HG02610 (cell line): ENCODE results near the gene INPP5D.
"Not testable (repeated sequence)": the region's sequence is repeated elsewhere in the genome, so short reads cannot be mapped to it uniquely, and the experiment has no call there.

ENCODE experiments used
- ATAC-seq: cut with Tn5 transposase; IDR thresholded peaks from one replicate; pipeline ENCODE4 v1.9.1; 2021; ENCODE audit warnings: mild to moderate bottlenecking, moderate library complexity; ENCODE audit not compliant: unreplicated experiment

INPP5D gene

DNA sequence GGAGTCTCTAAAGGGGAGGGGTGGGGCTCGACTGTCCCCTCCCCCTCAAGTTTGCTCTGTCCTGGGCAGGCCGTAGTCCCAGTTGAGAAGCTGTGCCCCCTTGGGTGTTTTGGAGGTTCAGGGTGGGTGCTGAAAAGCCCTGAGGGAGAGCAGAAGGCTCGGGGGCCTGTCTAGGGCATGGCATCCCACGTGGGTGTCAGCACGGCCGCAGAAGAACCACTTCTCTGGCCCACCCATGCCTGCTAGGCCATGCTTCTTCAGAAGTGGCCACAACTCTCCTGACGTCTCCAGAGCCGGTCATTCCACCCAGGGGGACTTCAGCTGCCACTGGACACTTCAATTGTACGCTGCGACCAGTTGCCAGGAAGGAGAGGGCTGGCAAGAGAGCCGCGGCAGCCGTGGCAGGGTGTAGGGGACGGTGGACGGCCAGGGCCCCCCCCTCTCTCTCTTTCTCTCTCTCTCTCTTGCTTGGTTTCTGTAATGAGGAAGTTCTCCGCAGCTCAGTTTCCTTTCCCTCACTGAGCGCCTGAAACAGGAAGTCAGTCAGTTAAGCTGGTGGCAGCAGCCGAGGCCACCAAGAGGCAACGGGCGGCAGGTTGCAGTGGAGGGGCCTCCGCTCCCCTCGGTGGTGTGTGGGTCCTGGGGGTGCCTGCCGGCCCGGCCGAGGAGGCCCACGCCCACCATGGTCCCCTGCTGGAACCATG is at the start of gene INPP5D:
Gene INPP5D (plus strand): TSS at position 546 of the 704 bp plus-strand sequence. CDS start 137 bp downstream, at position 683.
- peak; percentile 38 for ATAC-seq

DNA sequence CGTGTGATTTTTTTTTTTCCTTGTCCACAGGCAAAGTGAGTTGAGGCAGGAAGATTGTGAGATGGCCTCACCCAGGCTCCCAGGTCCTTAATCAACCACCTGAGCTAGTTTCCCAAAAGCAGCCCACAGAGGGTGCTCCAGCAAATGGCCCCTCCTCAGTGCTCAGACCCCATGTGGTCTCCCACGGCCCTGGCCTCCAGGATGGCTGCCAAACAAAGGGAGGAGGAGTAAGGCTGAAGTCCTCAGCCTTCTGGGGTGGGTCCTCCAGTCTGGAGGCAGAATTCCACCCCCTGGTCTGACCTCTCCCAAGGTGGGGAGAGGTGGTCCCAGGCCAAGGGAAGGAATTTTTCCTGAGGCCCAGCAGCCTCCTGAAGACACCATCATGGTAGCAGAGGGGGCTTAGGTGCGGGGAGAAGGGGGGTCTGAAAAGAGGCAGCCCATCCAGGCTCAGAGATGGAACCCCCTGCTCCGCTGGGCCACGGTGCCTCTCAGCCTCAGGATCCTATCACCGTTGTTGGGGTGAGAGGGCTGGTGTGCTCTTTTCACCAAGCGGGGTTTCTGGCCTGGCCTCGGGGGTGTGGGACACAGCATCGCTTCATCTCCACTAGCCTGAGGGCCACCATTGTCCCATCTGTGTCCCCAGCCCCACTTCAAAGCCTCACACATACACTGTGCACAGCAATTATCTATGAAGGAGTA is 49.4 kb upstream of the INPP5D start:
- no peak for ATAC-seq

DNA sequence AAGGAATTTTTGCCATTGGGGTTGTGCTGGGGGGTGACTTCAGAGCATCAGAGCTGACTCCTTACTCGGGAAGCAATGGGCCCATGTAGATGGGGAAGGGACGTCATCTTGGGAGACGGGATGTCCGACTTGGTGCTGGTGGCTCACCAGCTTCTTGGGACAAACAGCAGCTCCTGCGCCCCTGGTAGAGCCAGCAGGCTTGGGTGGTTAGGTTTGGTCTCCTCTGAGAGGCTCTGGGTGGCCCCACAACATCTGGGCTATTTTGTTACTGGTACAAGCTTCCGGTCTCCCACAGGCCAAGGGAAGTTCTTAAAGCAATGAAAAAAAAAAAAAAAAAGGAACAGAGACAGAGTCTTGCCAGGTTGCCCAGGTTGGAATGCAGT is 48.9 kb upstream of the INPP5D start:
- ATAC-seq: no peak

DNA sequence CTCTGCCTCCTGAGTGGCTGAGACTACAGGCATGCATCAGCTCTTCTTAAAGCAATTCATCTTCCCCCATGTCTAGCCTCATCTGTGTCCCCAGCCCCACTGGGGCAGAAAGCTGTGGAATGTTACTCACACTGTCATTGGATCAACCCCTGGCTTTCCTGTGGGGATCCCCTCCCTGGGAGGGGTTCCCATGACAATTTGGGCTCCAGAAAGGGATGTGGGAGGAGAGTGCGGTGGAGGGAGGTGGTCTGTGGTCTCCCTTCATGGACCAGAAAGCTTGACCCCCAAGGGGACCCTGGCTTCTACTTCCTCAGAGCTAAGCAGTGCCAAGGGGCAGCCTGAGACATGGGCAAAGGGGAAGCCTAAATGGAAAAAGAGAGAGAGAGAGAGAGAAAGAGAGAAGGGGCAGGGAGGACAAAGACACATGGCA is 48.4 kb upstream of the INPP5D start:
- no peak for ATAC-seq

DNA sequence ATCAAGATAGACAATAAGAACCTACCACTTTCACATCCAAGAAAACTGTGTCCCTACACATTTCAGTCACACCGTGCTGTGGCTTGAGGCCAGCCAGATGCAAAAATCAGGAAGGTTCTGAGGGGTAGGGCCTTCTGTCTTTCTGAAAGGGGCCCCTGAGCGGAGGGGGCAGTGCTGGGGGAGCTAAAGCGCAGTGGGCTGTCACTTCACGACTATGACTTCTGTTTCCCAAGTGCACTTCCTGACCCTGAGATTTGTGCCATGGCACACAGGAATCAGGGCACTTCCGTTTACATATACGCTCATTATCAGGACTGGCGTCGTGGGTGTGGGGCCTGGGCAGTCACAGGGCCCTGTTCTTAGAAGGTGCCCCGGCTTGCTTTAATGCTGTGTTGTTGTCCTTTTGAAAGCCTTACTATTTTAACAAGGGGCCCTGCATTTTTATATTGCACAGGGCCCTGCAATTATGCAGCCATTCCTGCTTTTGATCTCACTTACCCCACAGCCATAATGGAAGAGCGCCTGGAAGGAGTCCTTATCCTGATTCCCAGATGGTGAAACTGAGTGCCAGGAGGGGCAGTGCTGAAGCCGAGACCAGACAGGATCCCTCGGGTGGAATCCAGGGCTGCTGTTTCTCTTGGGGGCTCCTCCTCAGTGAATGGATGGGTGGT is 47.7 kb upstream of the INPP5D start:
- no peak for ATAC-seq

DNA sequence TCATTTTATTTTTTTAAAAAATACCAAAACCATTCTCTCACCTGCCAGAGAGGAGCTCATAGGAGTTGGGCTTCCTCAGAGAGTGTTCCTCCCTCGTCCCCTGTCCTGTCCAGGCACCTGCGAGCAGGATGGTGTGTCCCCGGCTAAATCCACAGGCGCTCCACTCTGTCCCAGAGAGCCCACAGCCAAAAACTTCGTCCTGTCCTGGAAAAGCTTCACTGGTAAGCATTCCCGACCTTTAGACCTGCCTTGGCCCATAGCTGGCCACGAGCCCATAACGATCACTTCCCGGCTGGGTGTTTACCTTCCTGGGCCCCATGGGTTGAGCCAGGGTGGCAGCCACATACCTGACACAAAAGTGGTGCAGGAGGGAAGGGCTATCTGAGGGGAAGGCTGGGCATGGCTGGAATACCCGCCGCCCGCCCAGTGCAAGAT is 47.1 kb upstream of the INPP5D start, which contains the start of gene NGEF:
Gene NGEF (minus strand): TSS at position 230 of the 435 bp plus-strand sequence. CDS start 38,366 bp downstream, outside the sequence.
- ATAC-seq: no peak

DNA sequence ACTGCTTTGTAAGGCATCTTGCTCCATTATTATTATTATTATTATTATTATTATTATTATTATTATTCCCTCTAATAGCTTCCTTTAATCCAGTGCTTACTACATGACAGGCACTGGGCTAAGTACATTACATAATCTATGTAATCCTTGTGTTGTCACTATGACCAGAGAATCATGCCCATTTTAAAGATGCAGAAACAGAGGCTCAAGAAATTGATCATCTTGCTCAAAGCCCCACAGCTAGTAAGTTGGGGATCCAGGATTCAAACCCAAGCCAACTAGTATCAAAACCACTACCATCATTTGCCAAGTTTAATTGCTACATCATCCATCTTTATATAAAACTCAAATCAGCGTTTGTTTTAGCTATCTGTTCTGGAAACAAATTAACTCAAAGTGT is 46.5 kb upstream of the INPP5D start:
- no peak for ATAC-seq

DNA sequence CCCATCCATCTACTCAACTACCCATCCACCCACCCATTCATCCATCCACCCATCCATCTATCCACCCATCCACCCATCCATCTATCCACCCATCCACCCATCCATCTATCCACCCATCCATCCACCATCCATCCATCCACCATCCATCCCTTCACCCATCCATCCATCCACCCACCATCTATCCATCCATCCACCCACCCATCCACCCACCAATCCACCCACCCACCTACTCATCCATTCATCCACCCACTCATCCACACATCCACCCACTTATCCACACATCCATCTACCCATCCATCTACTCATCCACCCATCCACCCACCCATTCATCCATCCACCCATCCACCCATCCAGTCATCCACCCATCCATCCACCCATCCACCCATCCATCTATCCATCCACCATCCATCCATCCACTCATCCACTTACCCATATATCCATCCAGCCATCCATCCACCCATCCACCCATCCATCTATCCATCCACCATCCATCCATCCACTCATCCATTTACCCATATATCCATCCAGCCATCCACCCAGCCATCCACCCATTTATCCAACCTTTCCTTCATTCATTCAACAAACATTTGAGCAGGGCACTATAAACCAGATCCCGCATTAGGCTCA is 45.0 kb upstream of the INPP5D start:
- no peak for ATAC-seq

DNA sequence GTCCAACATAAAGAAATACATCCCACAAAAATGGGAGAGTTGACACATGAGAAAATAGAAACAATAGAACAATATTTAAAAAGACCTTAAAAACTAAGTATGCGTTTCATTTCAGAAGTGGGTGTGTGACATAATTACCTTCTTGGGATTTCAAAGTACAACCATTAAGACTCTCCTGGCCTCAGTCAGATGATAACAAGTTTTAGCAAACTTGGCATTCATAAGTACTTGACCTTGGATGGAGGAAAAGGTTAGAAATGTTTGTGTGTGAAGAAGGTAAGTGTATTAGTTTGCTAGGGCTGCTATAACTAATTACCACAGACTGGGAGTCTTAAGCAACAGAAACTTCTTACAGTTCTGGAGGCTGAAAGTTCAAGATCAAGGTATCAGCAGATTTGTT is 42.2 kb upstream of the INPP5D start:
- ATAC-seq: no peak

DNA sequence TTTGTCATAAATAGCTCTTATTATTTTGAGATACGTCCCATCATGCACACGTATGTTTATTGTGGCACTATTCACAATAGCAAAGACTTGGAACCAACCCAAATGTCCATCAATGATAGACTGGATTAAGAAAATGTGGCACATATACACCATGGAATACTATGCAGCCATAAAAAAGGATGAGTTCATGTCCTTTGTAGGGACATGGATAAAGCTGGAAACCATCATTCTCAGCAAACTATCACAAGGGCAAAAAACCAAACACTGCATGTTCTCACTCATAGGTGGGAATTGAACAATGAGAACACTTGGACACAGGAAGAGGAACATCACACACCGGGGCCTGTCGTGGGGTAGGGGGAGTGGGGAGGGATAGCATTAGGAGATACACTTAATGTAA is 40.5 kb upstream of the INPP5D start:
- not testable (repeated sequence) for ATAC-seq

DNA sequence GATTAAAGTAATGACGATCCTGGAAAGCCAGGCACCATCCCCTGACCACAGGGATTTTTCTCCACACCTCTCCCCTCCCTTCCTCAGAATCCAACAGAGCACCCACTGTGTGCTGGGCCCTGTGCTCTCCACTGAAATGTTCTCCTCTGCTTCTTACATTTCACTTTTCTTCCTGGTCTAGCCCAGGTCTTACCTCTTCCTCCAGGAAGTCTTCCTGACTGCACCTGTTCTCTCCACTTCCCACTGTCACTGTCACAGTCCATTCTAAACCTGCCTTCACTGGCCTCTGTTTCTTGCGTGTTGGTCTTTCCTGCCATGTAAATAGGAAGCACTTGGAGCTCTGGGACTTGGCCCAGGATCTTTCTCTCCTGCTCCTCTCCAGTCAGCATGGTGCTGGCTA is 39.7 kb upstream of the INPP5D start:
- no peak for ATAC-seq

DNA sequence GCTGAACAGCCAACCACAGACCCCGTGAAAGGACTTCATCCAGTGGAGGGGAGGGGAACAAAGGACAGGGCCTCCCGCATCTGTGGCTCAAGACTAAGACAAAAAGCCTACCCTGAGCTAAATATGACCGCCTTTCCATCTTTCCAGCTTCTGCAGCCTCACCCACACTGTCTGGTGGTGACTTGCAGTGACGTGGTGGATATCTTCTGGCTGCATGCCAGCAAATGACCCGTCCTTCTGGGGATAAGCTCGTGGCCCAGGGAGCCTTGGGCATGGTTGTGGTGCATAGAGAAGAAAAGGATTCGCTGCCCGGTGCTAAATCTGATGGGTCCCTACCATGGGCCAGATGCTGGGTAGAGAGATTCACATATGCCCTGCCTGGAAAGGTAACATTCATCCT is 38.4 kb upstream of the INPP5D start:
- no peak for ATAC-seq

DNA sequence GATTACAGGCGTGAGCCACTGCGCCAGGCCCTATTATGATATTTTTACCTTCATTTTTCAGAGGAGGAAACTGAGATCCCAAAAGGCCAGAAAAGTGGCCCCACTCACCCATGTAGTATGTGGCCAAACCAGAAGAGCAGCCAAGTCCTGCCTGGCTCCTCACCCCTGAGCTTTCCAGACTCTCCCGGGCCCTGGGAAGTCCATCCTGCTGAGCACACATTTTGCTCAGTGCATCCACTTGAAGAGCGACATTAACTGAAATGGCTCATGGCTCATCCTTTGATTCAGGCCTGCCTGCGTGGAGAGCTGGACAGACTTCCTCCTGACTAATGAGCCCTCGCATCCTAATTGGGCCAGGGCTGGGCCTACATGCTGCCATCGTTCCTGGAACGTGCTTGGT is 37.6 kb upstream of the INPP5D start:
- no peak for ATAC-seq

DNA sequence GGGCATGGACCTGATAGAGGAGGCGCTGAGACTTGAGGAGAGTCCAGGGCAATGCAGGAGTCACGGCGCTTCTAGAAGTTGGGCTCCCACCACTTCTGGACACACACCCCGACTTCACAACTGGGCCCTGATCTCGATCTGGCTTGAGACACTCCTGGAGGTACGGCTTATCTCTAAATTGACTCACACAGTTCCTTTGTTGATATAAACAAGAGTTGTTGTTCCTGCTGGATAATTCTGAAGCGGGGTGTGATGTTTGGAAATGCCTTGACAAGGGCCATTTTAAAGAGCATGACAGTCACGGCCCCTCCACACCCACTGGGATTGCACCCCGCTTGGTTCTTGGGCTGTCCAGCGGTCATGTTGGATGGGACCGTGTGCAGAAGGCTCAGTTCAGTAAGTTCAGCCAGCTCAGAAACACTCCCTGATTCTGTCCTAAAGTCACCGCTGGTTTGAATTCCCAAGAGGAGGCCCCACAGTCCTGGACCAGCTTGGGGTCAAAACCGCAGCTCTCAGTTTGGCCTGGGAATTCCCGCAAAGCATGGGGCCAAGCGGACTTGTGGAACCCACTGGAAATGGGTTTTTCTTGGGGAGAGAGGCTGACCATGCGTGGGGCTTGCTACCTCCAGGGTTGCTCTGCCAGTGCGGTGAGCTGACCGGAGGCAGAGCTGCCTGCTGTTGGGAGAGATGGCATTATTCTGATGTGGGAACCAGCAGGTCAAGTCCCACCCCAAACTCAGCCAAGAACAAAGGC is 37.0 kb upstream of the INPP5D start:
- ATAC-seq: no peak

DNA sequence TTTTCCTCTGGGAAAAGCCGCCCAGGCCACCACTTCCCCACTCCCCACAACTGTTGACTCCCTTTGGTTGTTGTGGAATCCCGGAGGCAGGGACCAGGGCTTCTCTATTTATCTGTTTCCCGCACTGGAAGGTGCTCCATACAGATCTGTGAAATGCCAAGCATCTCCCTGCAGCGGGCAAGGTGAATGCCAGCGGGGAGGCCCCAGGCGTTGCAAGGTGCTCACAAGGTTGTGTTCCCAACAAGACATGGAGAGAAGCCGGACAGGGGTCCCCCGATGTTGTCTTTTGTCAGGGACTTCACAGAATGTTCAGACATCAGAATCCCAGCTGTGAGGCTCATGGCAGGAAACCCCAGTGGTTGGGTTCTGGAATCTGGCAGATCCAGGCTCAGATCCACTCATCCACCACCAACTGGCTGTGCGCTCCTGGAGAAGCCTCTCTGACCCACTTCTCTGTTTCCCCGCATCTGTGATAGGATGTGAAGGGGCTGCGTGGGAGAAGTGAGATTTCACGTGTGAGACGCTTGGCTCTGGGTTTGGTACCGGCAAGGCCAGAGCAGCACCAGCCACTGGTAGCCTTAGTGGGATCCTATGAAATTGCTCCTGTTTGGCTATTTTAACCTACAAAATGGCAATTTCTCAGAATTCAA is 36.3 kb upstream of the INPP5D start:
- no peak for ATAC-seq

DNA sequence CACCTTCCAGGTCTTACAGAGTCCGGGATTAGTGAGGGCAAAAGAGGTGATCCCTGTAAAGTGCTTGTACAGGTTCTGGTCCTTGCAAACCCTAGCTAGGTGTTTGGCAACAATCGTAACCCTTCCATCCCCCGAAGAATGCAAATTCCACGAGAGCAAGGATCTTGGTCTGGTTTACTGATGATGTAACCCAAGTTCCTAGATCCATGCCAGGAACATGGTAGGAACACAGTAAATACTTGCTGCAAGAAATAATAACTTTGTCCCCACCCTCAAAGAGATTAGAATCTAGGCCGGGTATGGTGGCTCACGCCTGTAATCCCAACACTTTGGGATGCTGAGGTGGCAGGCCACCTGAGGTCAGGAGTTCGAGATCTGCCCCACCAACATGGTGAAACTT is 34.4 kb upstream of the INPP5D start:
- no peak for ATAC-seq

DNA sequence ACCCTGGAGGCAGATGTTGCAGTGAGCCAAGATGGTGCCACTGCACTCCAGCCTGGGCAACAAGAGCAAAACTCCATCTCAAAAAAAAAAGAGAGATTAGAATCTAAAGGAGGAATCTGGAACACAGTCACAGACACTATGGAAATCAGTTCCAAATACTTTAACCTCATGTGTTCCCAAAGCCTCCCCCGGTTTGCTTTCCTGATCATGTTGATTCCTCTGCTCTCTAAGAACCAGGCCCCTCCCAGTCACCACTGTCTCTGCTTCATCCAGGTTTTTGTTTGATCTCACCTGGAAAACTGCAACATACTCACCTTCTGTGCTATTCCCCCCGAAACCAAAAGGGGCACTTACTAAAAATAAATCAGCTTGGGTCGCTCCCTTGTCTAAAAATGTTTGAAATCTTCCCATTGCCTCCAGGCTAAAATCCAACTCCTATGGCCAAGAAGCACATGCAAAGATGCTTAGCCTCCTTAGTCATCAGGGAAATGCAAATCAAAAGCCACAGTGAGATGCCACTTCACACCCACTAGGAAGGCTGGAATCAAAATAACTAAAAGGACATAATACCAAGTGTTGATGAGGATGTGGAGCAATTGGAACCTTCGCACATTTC is 33.8 kb upstream of the INPP5D start:
- ATAC-seq: no peak

DNA sequence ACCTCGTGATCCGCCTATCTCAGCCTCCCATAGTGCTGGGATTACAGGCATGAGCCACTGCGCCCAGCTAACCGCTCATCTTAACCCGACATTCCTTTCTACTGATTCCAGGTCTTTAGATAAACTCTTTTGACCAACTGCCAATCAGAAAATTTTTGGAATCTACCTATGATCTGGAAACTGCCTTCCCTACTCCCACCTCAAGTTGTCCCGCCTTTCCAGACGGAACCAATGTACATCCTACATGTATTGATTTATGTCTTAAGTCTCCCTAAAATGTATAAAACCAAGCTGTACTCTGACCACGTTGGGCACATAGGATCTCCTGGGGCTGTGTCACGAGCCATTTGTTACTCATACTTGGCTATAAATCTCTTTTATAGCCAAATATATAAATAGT is 30.8 kb upstream of the INPP5D start:
- no peak for ATAC-seq

DNA sequence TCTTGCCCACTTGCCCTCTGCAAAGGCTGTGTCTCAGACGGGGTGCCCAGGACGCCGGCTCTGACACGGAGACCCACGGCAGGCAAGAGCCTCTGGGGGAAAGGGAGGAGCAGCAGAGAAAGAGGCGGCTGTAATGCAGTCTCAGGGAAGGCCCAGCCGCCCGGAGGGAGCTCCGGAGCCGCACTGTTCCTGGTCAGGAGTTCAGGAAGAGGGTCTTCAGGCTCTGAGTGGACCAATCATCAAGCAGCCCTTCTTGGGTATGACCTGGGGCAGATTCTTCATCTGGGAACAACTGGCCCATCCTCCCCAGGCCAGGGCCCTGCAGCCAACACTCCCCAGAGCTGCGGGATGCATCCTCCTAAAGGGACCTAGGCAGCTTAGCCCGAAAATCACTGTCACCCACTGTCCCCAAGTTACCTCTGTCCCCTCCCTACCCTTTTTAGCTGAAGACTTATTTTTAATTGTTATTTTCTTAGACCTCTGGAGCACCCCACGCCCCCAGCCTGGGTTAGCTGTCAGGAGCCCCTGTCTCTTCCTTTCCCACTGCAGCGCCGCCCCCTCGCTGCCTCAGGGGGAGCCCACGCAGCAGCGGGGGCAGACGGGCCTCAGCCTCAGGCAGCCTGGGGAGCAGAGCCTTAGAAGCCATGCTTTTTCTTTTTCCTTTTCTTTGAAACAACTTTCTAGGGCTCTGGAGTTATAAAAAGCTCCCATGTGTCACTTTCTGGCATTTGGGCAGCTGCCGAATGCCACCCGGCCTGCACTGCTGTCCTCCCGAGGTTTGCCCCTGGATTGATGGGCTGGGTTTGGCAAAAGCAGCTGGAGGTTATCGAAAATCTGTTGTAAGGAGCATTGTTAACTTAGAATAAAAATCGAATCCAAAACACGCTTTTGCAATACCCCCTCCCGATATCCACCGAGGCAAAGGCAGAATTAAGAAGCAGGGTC is 28.3 kb upstream of the INPP5D start:
- ATAC-seq: no peak
